T-helper 2 cell treated with Interferon-gamma antibody and Interleukin-4, amounts not matched to agents 5 μg/mL and 100 μg/mL, for 36 hours (primary cell): ENCODE measurements around the gene TCEAL3.
A peak's percentile ranks its signal among the peaks of the same experiment; 100 is the strongest.
"Not testable (repeated sequence)": the region's sequence is repeated elsewhere in the genome, so short reads cannot be mapped to it uniquely, and the experiment has no call there.

Experiments
- DNase-seq: peaks from one replicate; pipeline ENCODE4 v3.0.0; 2021; ENCODE audit warnings: low spot score
- H3K27ac Mint-ChIP-seq: one replicate; pipeline ENCODE4 v1.8.0; 2021; ENCODE audit warnings: mild to moderate bottlenecking, mixed read lengths
- H3K27me3 Mint-ChIP-seq: one replicate; pipeline ENCODE4 v1.8.0; 2021; ENCODE audit warnings: low read depth, mixed read lengths
- H3K36me3 Mint-ChIP-seq: one replicate; pipeline ENCODE4 v1.8.0; 2021; ENCODE audit warnings: low read depth, mixed read lengths
- H3K4me1 Mint-ChIP-seq: one replicate; pipeline ENCODE4 v1.8.0; 2021; ENCODE audit warnings: low read depth, mixed read lengths
- H3K4me3 Mint-ChIP-seq: one replicate; pipeline ENCODE4 v1.8.0; 2022; ENCODE audit warnings: mild to moderate bottlenecking, moderate library complexity, mixed read lengths
- H3K9me3 Mint-ChIP-seq: one replicate; pipeline ENCODE4 v1.8.0; 2021; ENCODE audit warnings: mixed read lengths

The TCEAL3 gene

GRCh38 chrX:103595202-103595601 lies 12.6 kb upstream of the TCEAL3 start:
- H3K27me3 Mint-ChIP-seq, H3K27ac Mint-ChIP-seq, DNase-seq, H3K9me3 Mint-ChIP-seq, H3K36me3 Mint-ChIP-seq, H3K4me3 Mint-ChIP-seq, H3K4me1 Mint-ChIP-seq: not testable (repeated sequence)

GRCh38 chrX:103608306-103608963 lies 672 bp downstream of the TCEAL3 start:
- DNase-seq, result no peak
- peaks cover 15% of the 10 kb centered on the region for H3K27me3 Mint-ChIP-seq
- H3K9me3 Mint-ChIP-seq, result no peaks in the 10 kb centered on the region
- no peaks in the 10 kb centered on the region for H3K36me3 Mint-ChIP-seq
- peaks cover 2% of the 10 kb centered on the region for H3K4me1 Mint-ChIP-seq
- H3K27ac Mint-ChIP-seq, result no peak overlapping the region
- H3K4me3 Mint-ChIP-seq, result peak overlapping the region; percentile 54

DNA sequence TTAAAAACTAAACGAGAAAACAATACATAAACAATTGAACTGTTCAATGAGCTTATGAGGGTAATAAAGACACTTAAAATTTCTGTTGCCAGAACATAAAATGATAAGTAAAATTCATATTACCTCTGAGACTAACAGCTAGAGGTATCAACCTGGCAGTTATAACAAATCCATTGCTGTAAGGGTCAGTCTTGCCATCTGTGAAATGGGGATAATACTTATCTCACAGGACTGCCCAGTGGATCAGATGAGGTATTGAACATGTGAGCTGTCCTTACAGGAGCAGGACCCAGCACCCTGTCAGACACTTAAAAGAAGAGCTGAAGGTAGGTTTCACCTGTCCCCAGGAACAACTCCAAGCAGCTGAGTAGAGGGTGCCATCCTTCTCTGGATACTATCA lies 2.5 kb downstream of the TCEAL3 start:
- no peaks in the 10 kb centered on the region for H3K36me3 Mint-ChIP-seq
- H3K9me3 Mint-ChIP-seq, result no peaks in the 10 kb centered on the region
- peaks cover 2% of the 10 kb centered on the region for H3K4me1 Mint-ChIP-seq
- H3K27ac Mint-ChIP-seq, result no peak overlapping the region
- H3K4me3 Mint-ChIP-seq, result no peak overlapping the region
- H3K27me3 Mint-ChIP-seq, result peaks cover 15% of the 10 kb centered on the region
- DNase-seq, result no peak

GRCh38 chrX:103613362-103613890 lies 5.7 kb downstream of the TCEAL3 start:
- DNase-seq, result no peak
- Mint-ChIP-seq H3K27ac (no peak overlapping the region), H3K9me3 (no peaks in the 10 kb centered on the region), H3K4me3 (no peak overlapping the region), H3K4me1 (no peaks in the 10 kb centered on the region), H3K27me3 (no peaks in the 10 kb centered on the region), H3K36me3 (no peaks in the 10 kb centered on the region)

DNA sequence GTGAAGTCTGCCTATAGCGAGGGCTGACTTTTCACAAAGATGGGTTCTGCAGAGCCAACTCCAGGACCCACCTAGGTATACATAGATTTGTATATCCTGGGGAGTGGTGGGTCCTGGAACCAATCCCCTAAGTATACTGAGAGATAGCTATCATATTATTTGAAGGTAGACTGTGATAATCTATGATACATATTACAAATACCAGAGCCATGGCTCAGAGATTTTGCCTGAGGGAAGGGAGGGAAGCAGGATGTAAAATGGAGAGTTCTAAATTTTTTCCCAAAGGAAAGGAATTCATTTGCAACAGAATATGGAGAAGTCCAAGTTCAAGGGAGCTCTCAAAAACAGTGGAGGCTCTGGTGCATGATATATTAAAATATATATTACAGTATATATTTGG lies 7.2 kb downstream of the TCEAL3 start:
- no peak for DNase-seq
- H3K27ac Mint-ChIP-seq, result no peak overlapping the region
- H3K36me3 Mint-ChIP-seq, result no peaks in the 10 kb centered on the region
- no peaks in the 10 kb centered on the region for H3K4me1 Mint-ChIP-seq
- no peak overlapping the region for H3K4me3 Mint-ChIP-seq
- no peaks in the 10 kb centered on the region for H3K9me3 Mint-ChIP-seq
- no peaks in the 10 kb centered on the region for H3K27me3 Mint-ChIP-seq

DNA sequence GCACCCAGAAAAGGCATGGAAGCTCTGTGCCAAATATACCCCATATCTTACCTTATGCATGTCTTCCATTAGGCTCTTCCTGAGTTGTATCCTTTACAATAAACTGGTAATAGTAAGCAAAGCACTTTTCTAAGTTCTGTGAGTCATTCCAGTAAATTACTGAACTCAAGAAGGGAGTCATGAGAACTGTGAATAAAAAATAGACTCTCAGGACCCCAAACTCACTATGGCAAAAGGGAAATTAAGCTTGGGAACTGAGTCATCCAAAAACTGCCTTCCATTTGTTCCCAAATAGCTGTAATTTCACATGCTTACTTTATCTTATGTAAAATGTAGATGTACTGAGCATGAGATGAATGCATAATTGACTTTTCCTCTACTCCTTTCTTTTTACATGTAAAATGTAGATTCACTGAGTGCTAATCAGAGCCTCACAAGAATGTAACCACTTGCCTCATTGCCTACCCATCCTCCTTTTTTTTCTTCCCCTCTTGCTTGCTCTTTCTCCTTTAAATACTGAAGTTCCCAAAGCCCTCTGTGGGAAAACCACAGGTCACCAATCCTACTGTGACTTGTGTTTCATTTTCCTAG lies 8.1 kb downstream of the TCEAL3 start:
- no peaks in the 10 kb centered on the region for H3K36me3 Mint-ChIP-seq
- H3K27me3 Mint-ChIP-seq, result no peaks in the 10 kb centered on the region
- no peak overlapping the region for H3K4me3 Mint-ChIP-seq
- no peaks in the 10 kb centered on the region for H3K4me1 Mint-ChIP-seq
- no peak for DNase-seq
- no peaks in the 10 kb centered on the region for H3K9me3 Mint-ChIP-seq
- H3K27ac Mint-ChIP-seq, result no peak overlapping the region

- H3K4me1 Mint-ChIP-seq, result no peaks in the 10 kb centered on the region
Observed at GRCh38 chrX:103616676-103617186, 9.0 kb downstream of the TCEAL3 start.

DNA sequence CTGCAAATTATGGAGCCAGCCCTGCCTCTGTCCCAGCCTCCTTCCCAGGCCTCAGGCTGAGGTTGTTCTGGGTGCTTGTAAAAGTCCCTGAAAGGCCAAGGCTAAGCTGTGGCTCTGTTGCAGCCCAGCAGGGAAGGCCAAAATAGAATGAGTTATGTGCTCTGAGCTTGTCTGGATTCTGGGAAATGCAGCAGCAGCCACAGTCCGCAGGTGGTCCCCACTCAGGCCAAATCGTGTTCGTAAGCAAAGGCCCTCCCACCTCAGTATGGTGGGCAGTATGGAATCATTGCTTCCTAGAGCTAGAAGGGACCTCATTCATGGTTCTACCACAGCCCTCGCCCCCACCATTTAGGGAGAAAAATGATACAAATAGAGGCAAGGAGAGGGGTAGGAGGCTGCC lies 16.3 kb downstream of the TCEAL3 start:
- Mint-ChIP-seq H3K4me1 (peaks cover 9% of the 10 kb centered on the region), H3K27ac (no peak overlapping the region), H3K4me3 (no peak overlapping the region), H3K9me3 (no peaks in the 10 kb centered on the region), H3K36me3 (no peaks in the 10 kb centered on the region), H3K27me3 (no peaks in the 10 kb centered on the region)
- no peak for DNase-seq

More at GRCh38 chrX:103616676-103617186, 9.0 kb downstream of the TCEAL3 start:
- Mint-ChIP-seq H3K9me3 (no peaks in the 10 kb centered on the region), H3K36me3 (no peaks in the 10 kb centered on the region), H3K27ac (no peak overlapping the region), H3K4me3 (no peak overlapping the region), H3K27me3 (no peaks in the 10 kb centered on the region)
- no peak for DNase-seq

GRCh38 chrX:103626855-103627254 lies 19.1 kb downstream of the TCEAL3 start:
- H3K9me3 Mint-ChIP-seq, result no peaks in the 10 kb centered on the region
- no peak for DNase-seq
- no peak overlapping the region for H3K27ac Mint-ChIP-seq
- H3K27me3 Mint-ChIP-seq, result no peaks in the 10 kb centered on the region
- H3K4me1 Mint-ChIP-seq, result peaks cover 14% of the 10 kb centered on the region
- no peaks in the 10 kb centered on the region for H3K36me3 Mint-ChIP-seq
- H3K4me3 Mint-ChIP-seq, result no peak overlapping the region

- Mint-ChIP-seq H3K36me3 (no peaks in the 10 kb centered on the region), H3K27me3 (no peaks in the 10 kb centered on the region), H3K27ac (peak within 1 kb of the TSS; percentile 74), H3K4me3 (peak within 1 kb of the TSS; percentile 87), H3K4me1 (peaks cover 14% of the 10 kb centered on the region), H3K9me3 (no peaks in the 10 kb centered on the region)
- no peak for DNase-seq
Observed at GRCh38 chrX:103628386-103629317, 20.9 kb downstream of the TCEAL3 start, which contains the start of gene TCEAL1. TCEAL1 (plus strand) TSS chrX:103628975; CDS start chrX:103629917, 942 bp downstream.

- Mint-ChIP-seq H3K27me3 (no peaks in the 10 kb centered on the region), H3K4me3 (peak overlapping the region; percentile 87), H3K27ac (peak overlapping the region; percentile 74), H3K4me1 (peaks cover 14% of the 10 kb centered on the region), H3K9me3 (no peaks in the 10 kb centered on the region), H3K36me3 (no peaks in the 10 kb centered on the region)
- no peak for DNase-seq
Observed at GRCh38 chrX:103629318-103630170, 21.8 kb downstream of the TCEAL3 start.

DNA sequence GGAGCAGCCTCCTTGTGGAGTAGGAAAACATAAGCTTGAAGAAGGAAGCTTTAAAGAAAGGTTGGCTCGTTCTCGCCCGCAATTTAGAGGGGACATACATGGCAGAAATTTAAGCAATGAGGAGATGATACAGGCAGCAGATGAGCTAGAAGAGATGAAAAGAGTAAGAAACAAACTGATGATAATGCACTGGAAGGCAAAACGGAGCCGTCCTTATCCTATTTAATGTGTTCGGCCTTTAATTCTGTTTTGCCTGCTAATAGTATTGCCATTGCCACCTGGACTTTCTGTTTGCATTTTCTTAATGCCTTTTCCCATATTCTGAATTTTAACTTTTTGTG lies 22.4 kb downstream of the TCEAL3 start:
- H3K4me1 Mint-ChIP-seq, result peaks cover 14% of the 10 kb centered on the region
- no peak overlapping the region for H3K27ac Mint-ChIP-seq
- H3K9me3 Mint-ChIP-seq, result no peaks in the 10 kb centered on the region
- H3K36me3 Mint-ChIP-seq, result no peaks in the 10 kb centered on the region
- no peaks in the 10 kb centered on the region for H3K27me3 Mint-ChIP-seq
- DNase-seq, result no peak
- H3K4me3 Mint-ChIP-seq, result peak overlapping the region; percentile 87

- peaks cover 11% of the 10 kb centered on the region for H3K4me1 Mint-ChIP-seq
- H3K4me3 Mint-ChIP-seq, result no peak overlapping the region
- no peaks in the 10 kb centered on the region for H3K27me3 Mint-ChIP-seq
- no peak for DNase-seq
- H3K9me3 Mint-ChIP-seq, result no peaks in the 10 kb centered on the region
- no peak overlapping the region for H3K27ac Mint-ChIP-seq
- no peaks in the 10 kb centered on the region for H3K36me3 Mint-ChIP-seq
Observed at GRCh38 chrX:103631145-103631544, 23.4 kb downstream of the TCEAL3 start.
